Effector memory CD4-positive, alpha-beta T cell (primary cell): ENCODE data around the gene RHOH.

ENCODE experiments used
- DNase-seq, 3 donors: peaks; one replicate each; pipeline ENCODE4 v3.0.0-alpha.2; 2020
- H3K27ac ChIP-seq: 2 replicates; pipeline ENCODE4 v1.7.0; 2013; ENCODE audit warnings: mild to moderate bottlenecking, low read length, moderate library complexity; ENCODE audit not compliant: insufficient read depth, poor library complexity, severe bottlenecking
- H3K27me3 ChIP-seq: replicated peaks from 2 replicates; pipeline ENCODE4 v1.7.0; 2013; ENCODE audit warnings: mild to moderate bottlenecking, low read length; ENCODE audit not compliant: insufficient read depth, control insufficient read depth, poor library complexity, severe bottlenecking
- H3K36me3 ChIP-seq: 2 replicates; pipeline ENCODE4 v1.7.0; 2013; ENCODE audit warnings: mild to moderate bottlenecking, low read length, moderate library complexity; ENCODE audit not compliant: control insufficient read depth, insufficient read depth
- H3K4me1 ChIP-seq: 2 replicates; pipeline ENCODE4 v1.7.0; 2013; ENCODE audit warnings: low read length, mild to moderate bottlenecking; ENCODE audit not compliant: control insufficient read depth, insufficient read depth, poor library complexity, severe bottlenecking
- H3K4me3 ChIP-seq: 2 replicates; pipeline ENCODE4 v1.7.0; 2013; ENCODE audit warnings: low read length, low read depth, mild to moderate bottlenecking; ENCODE audit not compliant: insufficient read depth, poor library complexity, severe bottlenecking
- H3K9me3 ChIP-seq: 2 replicates; pipeline ENCODE4 v1.7.0; 2013; ENCODE audit warnings: mild to moderate bottlenecking, low read length, moderate library complexity; ENCODE audit not compliant: control insufficient read depth

Gene RHOH

DNA sequence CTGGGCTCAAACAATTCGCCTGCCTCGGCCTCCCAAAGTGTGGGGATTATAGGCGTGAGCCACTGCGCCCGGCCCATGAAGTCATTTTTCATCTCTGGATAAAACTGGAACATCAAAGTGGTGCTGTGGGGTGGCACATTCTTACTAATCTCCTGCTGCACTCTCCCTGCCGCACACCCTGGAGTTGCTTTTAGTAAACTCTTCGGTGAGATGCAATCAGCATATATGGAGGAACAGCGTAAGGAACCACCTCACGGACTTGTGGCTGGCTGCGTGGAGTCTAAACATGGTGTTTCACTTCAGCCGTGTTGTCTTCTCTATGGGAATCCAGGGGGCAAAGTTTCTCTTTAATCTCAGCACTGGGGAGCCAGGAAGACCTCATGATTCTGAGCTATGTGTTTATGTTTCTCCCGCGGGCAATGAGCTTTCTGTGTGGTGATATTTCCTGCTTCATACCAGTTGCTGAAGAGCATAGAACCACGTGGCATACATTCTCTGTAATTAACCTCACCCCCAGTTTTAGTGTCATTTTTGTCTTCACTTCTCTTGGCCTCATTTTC is 2.1 kb upstream of the RHOH start:
- Histone ChIP-seq H3K4me1 (peaks cover 33% of the 10 kb centered on the region), H3K36me3 (no peaks in the 10 kb centered on the region), H3K27ac (peak overlapping the region; percentile 100), H3K27me3 (no peaks in the 10 kb centered on the region), H3K4me3 (peak overlapping the region; percentile 30), H3K9me3 (no peaks in the 10 kb centered on the region)
- DNase-seq, result peak in 2 of 3 donors; percentile 16 to 44

DNA sequence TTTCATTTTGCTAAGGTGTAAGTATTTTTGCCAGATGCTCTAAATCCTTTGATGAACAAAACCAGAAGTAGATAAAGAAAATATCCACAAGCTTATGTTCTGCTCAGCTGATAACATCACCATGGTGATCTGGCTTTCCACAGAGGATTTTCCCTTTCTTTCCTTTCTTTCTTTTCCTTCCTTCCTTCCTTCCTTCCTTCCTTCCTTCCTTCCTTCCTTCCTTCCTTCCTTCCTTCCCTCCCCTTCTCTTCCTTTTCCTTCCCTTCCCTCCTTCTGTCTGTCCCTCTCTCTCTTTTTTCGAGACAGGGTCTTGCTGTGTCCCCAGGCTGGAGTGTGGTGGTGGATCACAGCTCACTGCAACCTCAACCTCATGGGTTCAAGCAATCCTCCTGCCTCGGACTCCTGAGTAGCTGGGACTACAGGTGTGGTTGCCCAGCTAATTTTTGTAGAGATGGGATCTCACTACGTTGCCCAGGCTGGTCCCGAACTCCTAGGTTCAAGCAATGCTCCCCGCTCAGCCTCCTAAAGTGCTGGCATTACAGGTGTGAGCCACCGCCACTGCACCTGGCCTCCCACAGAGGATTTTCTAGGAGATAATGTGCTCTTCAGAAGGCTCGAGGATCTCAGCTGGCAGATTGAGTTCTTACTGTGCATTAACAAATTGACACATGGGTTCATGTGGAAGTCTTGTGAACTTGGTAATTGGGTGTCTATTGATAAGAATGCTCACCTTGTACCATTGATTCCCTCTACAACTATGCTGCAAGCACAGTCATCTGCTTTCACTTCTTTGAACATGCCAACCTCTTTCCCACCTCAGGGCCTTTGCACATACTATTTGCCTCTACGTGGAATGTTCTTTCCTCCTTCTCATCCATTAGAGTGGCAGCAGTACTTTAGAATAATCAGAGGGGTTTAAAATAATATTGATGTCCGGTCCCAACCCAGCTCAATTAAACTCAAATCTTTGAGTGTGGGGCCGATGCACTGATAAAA is 1.4 kb upstream of the RHOH start:
- Histone ChIP-seq H3K4me1 (peaks cover 33% of the 10 kb centered on the region), H3K9me3 (no peaks in the 10 kb centered on the region), H3K36me3 (no peaks in the 10 kb centered on the region), H3K27ac (peak overlapping the region; percentile 100), H3K27me3 (no peaks in the 10 kb centered on the region), H3K4me3 (peak overlapping the region; percentile 87)
- no peak for DNase-seq

DNA sequence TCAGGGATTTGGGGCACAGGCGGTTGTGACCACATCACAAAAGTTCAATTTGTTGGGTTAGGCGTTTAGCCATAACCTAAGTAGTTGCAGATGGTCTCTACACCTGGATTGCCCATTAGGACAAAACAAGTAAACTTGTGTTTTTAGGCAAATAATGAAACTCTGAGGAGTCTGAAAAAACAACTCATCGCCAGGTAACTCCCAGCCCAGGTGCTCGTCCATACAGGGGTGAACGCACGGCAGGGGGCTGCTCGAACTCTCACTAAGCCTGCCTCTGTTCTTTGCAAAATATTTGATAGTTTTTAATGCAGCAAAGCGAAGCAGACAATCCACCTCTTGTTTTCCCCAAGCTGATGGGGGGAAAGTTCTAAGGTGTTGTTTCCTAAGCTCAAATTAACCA is 559 bp upstream of the RHOH start:
- DNase-seq, result no peak
- Histone ChIP-seq H3K9me3 (no peaks in the 10 kb centered on the region), H3K36me3 (no peaks in the 10 kb centered on the region), H3K4me3 (peak overlapping the region; percentile 87), H3K27me3 (no peaks in the 10 kb centered on the region), H3K27ac (peak overlapping the region; percentile 100), H3K4me1 (peaks cover 33% of the 10 kb centered on the region)

DNA sequence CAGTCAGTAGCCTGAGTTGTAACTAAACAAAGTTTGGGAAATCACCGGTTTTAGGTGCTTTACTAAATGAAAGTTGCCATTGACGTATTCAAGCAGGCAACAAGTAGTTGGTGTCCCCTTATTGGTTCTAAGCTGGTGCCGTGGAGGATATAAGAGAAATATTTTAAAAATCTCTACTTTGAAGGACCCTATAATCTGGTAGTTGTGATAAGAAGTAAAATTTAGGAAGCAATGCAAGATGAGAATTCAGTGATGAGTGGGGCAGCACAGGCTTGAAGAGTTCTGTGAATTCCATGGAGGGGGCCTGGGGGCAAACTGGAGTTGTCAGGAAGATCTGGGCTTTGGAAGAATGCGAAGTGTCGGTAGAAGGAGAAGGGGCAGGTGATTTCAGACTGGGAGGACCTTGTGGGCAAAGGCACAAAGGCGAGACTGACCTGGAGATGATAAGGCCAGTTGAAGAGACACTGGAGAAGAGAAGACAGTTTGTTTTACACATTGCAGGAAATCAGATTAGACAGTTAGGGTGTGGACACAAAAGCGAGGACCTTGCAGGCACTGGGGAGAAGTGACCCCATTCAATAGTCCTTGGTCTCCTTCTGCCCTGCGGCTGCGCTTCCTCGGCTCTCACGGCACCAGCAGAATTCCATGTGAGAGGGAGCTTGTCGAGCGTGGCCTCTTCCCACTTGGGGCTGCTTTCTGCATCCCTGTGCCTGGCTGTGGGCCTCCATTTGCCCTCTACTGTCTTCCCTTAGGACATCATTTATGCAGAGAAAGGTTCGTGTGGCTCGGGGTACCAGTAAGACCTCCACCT is 1.3 kb downstream of the RHOH start:
- peaks cover 27% of the 10 kb centered on the region for H3K4me1 ChIP-seq
- no peaks in the 10 kb centered on the region for H3K36me3 ChIP-seq
- no peaks in the 10 kb centered on the region for H3K9me3 ChIP-seq
- H3K27ac ChIP-seq, result peak overlapping the region; percentile 100
- no peaks in the 10 kb centered on the region for H3K27me3 ChIP-seq
- H3K4me3 ChIP-seq, result peak overlapping the region; percentile 87
- DNase-seq, result no peak

DNA sequence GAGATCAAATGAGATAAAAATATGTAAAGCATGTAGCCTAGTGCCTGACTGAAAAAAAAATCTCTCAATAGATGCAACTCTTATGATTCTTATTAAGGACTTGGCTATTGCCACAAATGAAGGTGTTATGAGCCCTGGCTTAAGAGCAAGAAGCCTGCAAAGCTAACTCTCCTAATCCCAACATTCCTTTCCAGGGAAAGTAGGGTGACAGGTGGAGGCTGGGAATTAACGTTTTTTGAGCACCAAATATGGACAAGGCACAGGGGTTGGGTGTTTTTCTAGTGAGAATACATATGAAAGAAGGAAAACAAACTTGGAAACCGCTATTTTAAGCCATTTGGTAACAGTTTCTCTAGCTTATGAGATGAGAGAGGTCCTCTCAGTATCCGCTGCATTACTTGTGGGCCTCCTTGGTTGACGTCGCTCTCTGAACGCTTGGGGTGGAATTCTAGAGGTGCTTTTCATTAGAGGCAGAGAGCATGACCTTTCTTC is 2.4 kb downstream of the RHOH start:
- no peaks in the 10 kb centered on the region for H3K9me3 ChIP-seq
- H3K4me3 ChIP-seq, result peak overlapping the region; percentile 87
- H3K36me3 ChIP-seq, result no peaks in the 10 kb centered on the region
- no peak for DNase-seq
- peaks cover 22% of the 10 kb centered on the region for H3K4me1 ChIP-seq
- H3K27ac ChIP-seq, result peak overlapping the region; percentile 100
- no peaks in the 10 kb centered on the region for H3K27me3 ChIP-seq

DNA sequence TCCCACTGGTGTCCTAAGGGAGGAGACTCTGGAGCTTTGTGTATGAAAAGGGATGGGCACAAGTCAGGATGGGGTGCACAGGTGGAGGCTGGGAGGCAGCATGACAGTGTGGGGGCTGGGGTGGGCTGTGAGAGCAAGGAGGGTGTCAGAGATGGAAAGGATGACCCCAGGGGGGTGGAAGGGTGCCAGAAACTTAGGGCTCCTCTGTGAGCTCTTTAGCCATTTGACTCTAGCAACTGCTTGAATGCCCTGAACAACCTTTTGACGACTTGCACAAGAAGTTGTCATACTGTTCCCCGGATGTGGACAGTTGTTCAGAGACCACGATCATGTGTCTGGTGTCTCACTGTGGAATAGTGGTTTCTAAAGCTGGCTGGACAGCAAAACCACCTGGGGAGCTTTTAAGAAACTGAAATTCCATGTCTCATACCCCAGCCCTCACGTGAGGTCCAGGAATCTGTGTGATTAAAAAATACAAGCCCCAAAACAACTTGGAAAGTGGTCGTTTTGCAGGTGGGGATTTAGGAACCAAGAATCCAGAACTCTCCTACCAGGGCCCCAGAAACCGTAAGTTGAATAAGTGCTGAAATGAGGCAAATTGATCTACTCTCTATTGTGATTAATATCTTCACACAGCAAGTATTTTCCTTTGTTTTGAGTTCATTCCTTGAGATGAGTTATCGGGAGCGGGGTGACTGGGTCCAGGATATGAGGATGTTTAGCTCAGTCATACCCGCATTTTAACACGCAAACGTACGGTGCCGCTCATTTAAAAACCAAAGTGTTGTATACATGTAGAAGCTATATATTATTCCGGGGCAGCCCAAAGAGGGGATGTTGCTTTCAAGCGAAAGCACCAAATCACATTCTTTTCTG is 3.4 kb downstream of the RHOH start:
- Histone ChIP-seq H3K27ac (peak overlapping the region; percentile 100), H3K36me3 (no peaks in the 10 kb centered on the region), H3K4me1 (peaks cover 29% of the 10 kb centered on the region), H3K27me3 (no peaks in the 10 kb centered on the region), H3K9me3 (no peaks in the 10 kb centered on the region), H3K4me3 (peak overlapping the region; percentile 87)
- DNase-seq, result peak in 2 of 3 donors; percentile 44 to 49

DNA sequence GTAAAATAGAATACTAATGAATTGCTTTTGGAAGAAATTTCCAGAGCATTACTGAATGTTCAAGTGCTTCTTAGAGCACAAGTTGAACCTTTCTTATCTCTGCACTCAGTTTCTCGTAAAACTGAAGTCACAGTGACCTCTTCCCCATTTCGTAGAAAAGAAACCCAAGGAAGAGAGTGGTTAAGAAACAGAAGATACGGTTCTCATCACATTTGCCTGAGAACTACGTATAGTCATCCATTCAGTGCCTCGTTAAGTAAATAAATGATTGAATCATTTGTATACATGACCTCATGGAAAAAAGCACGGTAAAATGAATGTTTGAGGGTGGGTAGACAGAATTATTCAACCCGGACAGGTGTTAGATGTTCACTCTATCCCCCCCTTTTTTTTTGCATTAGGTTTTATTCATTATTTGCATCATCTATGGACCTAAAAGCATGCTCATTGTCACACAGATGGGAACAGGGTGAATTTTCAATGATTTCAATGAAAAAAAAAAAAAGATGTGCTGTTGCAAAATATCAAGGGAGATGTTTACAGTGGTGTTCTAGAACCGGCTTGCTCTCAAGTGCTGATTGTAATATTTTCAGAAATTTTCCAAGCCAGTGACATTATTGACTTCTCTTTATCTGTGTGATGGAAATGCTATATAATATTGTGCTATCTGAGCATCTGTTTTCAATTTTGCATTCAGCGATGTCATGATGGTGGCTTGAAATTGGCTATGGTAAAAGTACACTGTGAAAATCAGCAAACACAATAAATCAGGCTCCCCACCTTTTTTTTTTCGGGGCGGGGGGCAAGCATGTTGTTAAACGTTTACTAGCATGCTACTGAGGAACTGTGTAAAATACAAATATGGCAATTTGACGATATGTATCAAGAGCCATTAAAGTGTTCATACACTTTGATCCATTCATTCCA is 4.3 kb downstream of the RHOH start:
- Histone ChIP-seq H3K36me3 (no peaks in the 10 kb centered on the region), H3K4me3 (peak overlapping the region; percentile 87), H3K9me3 (no peaks in the 10 kb centered on the region), H3K4me1 (peaks cover 21% of the 10 kb centered on the region), H3K27ac (peak overlapping the region; percentile 100), H3K27me3 (no peaks in the 10 kb centered on the region)
- DNase-seq, result no peak

DNA sequence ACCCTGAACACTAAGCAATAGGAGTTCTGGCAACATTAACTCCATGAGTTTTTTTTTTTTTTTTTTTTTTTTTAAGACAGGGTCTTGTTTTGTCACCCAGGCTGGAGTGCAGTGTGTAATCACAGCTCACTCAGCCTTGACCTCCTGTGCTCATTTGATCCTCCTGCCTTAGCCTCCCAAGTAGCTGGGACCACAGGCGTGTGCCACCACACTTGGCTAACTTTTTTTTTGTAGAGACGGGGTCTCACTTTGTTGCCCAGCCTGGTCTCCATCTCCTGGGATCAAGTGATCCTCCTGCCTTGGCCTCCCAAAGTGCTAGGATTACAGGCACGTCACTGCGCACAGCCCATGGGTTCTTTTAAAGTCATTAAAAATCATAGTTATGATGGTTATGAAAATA is 5.1 kb downstream of the RHOH start:
- no peaks in the 10 kb centered on the region for H3K9me3 ChIP-seq
- no peaks in the 10 kb centered on the region for H3K36me3 ChIP-seq
- H3K4me1 ChIP-seq, result peaks cover 24% of the 10 kb centered on the region
- H3K27ac ChIP-seq, result peak overlapping the region; percentile 100
- no peaks in the 10 kb centered on the region for H3K27me3 ChIP-seq
- no peak for DNase-seq
- peak overlapping the region; percentile 87 for H3K4me3 ChIP-seq
